Uterus (tissue), 4 donors: ENCODE data around the gene RBFOX1. TPM values are rescaled to one million over a fixed set of nuclear protein-coding genes. Genes with fewer than 3 reads are reported as not detected.

ENCODE experiments used
- DNase-seq, 2 donors: peaks; one replicate each; pipeline ENCODE4 v3.0.0-alpha.2; 2019 to 2020
- H3K27ac ChIP-seq, 2 donors: fragments of 200-600 bp; sonication (generic); 1 replicate in 1 of 2; 2 replicates in 1 of 2; pipeline ENCODE4 v1.5.1; 2016 to 2018
- H3K27me3 ChIP-seq, 2 donors: fragments of 200-600 bp; sonication (generic); one replicate each; pipeline ENCODE4 v1.5.1; 2018 to 2019; ENCODE audit warnings: control low read depth in 1 of 2
- H3K36me3 ChIP-seq, 2 donors: fragments of 200-600 bp; sonication (generic); one replicate each; pipeline ENCODE4 v1.5.1; 2019; ENCODE audit warnings: control low read depth in 1 of 2
- H3K4me1 ChIP-seq, 2 donors: fragments of 200-600 bp; sonication (generic); one replicate each; pipeline ENCODE4 v1.5.1; 2018 to 2019; ENCODE audit warnings: control low read depth in 1 of 2
- H3K4me3 ChIP-seq, 2 donors: fragments of 200-600 bp; sonication (generic); 1 replicate in 1 of 2; 2 replicates in 1 of 2; pipeline ENCODE4 v1.5.1; 2018 to 2019; ENCODE audit warnings: mild to moderate bottlenecking in 1 of 2
- H3K9me3 ChIP-seq, 2 donors: fragments of 200-600 bp; sonication (generic); one replicate each; pipeline ENCODE4 v1.5.1; 2019; ENCODE audit warnings: control low read depth in 1 of 2
- POLR2A ChIP-seq, 2 donors: fragments of 450-650 bp; IDR thresholded peaks; one replicate each; pipeline ENCODE4 v1.6.1; 2016; ENCODE audit warnings: antibody characterized with exemption in 2 of 2, mild to moderate bottlenecking in 1 of 2, moderate library complexity in 1 of 2
- intact Hi-C: fragments of 100-400 bp; cut with DNase I; formaldehyde crosslinking; loops from one replicate; pipeline ENCODE4 v1.15.1; 2023; ENCODE audit warnings: low total_unique reads
- total RNA-seq, 4 donors: library from RNA; depleted of rRNA in 3 of 4; stranded (reverse); fragments of >200 nt in 3 of 4; gene quantifications; one replicate each; pipeline versions ENCODE4 v1.1.0 to v1.2.4, GENCODE V29; 2014 to 2023
- TF ChIP-seq, protein P1 (sequence below), 4 experiments: fragments of 200-600 bp in 2 of 4; fragments of 450-650 bp in 2 of 4; sonication (generic) in 2 of 4; IDR thresholded peaks; one replicate each; pipeline ENCODE4 v1.5.1; 2016 to 2019; ENCODE audit warnings: antibody characterized with exemption in 4 of 4, mild to moderate bottlenecking in 2 of 4, moderate library complexity in 1 of 4
- donor health status: DM: yes; HTN: yes; CAD: no.

Gene RBFOX1
- total RNA-seq, 4 donors from 2014 or later = 0.55 TPM; not detected in 3

DNA sequence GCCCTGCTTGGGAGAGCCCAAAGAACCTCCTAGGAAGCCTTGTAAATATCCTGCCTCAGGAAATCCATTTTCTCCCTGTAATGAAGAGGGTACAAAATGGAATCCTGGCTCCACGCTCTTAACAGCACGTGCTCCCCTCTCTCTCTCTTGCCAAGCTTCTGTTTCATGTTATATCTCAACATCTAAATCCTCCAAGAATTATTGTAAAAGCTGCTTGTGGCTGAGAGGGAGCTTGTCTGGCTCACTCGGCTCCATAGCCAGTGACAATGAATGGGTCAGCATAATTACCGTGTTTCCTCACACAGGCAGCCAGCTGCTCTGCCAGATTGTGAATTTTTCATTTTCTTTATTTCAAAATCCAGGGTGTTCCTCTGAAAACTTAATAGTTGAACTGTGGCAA, 317.8 kb downstream of the RBFOX1 start:
- no peaks in the 10 kb centered on the region for H3K9me3 ChIP-seq
- no peaks in the 10 kb centered on the region for H3K4me1 ChIP-seq
- no peak for DNase-seq
- H3K4me3 ChIP-seq = no peak overlapping the region
- intact Hi-C loops = no loop called here
- TF ChIP-seq, protein P1, sequence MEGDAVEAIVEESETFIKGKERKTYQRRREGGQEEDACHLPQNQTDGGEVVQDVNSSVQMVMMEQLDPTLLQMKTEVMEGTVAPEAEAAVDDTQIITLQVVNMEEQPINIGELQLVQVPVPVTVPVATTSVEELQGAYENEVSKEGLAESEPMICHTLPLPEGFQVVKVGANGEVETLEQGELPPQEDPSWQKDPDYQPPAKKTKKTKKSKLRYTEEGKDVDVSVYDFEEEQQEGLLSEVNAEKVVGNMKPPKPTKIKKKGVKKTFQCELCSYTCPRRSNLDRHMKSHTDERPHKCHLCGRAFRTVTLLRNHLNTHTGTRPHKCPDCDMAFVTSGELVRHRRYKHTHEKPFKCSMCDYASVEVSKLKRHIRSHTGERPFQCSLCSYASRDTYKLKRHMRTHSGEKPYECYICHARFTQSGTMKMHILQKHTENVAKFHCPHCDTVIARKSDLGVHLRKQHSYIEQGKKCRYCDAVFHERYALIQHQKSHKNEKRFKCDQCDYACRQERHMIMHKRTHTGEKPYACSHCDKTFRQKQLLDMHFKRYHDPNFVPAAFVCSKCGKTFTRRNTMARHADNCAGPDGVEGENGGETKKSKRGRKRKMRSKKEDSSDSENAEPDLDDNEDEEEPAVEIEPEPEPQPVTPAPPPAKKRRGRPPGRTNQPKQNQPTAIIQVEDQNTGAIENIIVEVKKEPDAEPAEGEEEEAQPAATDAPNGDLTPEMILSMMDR (IDR thresholded peaks at IDR 0.05) = no peak
- no peak for TF ChIP-seq POLR2A (IDR thresholded peaks at IDR 0.05)
- H3K36me3 ChIP-seq = no peaks in the 10 kb centered on the region
- no peak overlapping the region for H3K27ac ChIP-seq
- no peaks in the 10 kb centered on the region for H3K27me3 ChIP-seq

DNA sequence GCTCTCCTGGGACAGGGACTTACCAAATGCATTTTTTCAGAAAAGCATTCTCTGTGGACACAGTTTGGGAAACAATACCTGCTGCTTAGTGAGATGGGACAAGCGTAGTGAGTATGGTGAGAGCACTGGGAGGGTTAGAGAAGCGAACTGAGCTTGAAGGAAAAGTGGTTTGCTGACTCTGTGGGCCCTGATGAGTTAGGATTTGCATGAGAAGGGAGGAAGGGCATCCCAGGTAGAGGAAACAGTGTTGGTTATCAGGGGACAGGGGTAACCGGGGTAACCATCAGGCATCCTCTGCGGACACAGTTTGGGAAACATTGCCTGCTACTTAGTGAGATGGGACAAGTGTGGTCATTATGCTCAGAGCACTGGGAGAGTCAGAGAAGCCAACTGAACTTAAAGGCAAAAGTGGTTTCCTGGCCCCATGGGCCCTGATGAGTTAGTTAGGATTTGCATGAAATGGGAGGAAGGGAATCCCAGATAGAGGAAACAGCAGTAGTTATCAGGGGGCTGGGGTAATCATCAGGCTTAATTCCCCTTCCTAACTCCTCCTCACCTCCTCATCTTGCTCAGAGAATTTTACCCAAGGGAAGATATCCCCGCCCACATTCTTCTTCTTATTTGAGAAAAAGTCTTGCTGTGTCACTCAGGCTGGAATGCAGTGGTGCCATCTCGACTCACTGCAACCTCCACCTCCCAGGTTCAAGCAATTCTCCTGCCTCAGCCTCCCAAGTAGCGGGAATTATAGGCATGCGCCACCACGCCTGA, 319.3 kb downstream of the RBFOX1 start:
- Histone ChIP-seq H3K27me3 (no peaks in the 10 kb centered on the region), H3K4me3 (no peak overlapping the region), H3K9me3 (no peaks in the 10 kb centered on the region), H3K36me3 (no peaks in the 10 kb centered on the region), H3K4me1 (no peaks in the 10 kb centered on the region), H3K27ac (no peak overlapping the region)
- intact Hi-C loops = no loop called here
- no peak for DNase-seq
- TF ChIP-seq, protein P1 (IDR thresholded peaks at IDR 0.05) = no peak
- no peak for TF ChIP-seq POLR2A (IDR thresholded peaks at IDR 0.05)

DNA sequence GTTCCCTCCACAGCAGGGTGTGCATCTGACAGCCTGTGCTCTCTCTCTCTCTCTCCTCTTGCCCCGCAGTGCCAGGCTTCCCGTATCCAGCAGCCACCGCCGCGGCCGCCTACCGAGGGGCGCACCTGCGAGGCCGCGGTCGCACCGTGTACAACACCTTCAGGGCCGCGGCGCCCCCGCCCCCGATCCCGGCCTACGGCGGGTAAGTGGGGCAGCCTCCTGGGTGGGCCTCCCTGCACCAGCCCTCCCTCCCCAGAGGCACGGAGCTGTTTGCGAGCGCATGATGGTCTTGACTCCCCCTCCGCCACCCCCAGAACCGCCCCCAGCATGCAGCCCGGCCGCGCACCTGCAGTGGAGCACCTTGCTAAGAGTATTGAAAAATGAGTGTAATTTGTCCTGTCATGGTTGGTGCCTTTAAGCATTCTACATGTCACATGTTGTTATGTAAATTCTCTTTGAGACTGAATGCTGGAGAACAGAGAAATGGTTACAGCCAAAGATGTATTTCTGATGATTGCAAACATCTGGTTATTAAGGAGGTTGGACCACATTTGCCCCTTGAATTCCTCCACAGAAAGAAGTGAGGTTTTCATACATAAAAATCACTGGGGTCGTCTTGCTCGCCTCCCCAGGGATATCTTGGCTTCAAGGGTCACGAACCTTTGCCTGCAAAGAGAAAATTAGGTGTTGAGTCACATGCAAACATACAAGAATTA, 321.3 kb downstream of the RBFOX1 start:
- DNase-seq = no peak
- intact Hi-C loops = no loop called here
- no peaks in the 10 kb centered on the region for H3K27me3 ChIP-seq
- H3K4me3 ChIP-seq = no peak overlapping the region
- H3K9me3 ChIP-seq = no peaks in the 10 kb centered on the region
- no peak overlapping the region for H3K27ac ChIP-seq
- no peaks in the 10 kb centered on the region for H3K4me1 ChIP-seq
- H3K36me3 ChIP-seq = no peaks in the 10 kb centered on the region
- TF ChIP-seq, protein P1 (IDR thresholded peaks at IDR 0.05) = no peak
- TF ChIP-seq POLR2A (IDR thresholded peaks at IDR 0.05) = no peak

DNA sequence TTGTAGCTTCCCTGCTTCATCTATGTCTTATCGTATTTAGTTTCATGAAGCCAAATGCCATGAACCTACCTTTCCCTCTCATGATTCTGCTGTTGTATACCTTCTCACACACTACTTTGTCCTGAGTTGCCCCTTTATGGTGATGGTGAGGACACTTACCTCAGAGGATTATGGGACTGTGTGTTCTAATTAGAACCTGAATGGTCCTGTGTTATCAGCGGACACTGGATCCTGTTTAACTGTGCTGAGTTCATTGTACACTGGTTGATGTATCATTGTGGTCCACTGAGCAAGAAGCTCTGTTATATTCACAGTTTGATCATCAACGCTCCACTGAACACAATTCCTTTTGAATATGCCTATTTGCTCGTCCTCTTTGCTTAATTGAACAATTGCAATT, 343.0 kb downstream of the RBFOX1 start:
- no peak overlapping the region for H3K4me3 ChIP-seq
- H3K27ac ChIP-seq = no peak overlapping the region
- no peaks in the 10 kb centered on the region for H3K27me3 ChIP-seq
- no peaks in the 10 kb centered on the region for H3K4me1 ChIP-seq
- H3K9me3 ChIP-seq = no peaks in the 10 kb centered on the region
- intact Hi-C loops = no loop called here
- no peaks in the 10 kb centered on the region for H3K36me3 ChIP-seq
- no peak for DNase-seq
- TF ChIP-seq, protein P1 (IDR thresholded peaks at IDR 0.05) = no peak
- no peak for TF ChIP-seq POLR2A (IDR thresholded peaks at IDR 0.05)

DNA sequence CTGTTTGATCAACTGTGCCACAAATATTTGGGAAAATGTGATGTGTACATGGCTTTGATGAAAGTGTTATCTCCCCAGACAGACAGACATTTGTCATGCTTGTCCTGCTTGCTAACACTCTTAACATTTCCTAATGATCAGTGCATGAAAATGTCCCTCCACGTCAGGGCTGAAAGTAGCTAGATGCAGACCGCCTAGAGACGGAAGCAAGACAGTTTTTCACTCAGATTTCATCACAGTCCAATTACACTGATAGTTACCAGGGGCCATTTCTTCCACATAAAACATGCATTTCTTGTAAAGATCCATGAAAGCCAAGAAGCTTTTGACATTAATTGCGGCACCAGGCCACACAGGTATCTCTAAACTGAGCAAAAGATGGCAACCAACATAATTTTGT, 347.7 kb downstream of the RBFOX1 start:
- Histone ChIP-seq H3K9me3 (no peaks in the 10 kb centered on the region), H3K27me3 (no peaks in the 10 kb centered on the region), H3K4me3 (no peak overlapping the region), H3K36me3 (no peaks in the 10 kb centered on the region), H3K4me1 (no peaks in the 10 kb centered on the region), H3K27ac (no peak overlapping the region)
- no peak for DNase-seq
- TF ChIP-seq POLR2A (IDR thresholded peaks at IDR 0.05) = no peak
- TF ChIP-seq, protein P1 (IDR thresholded peaks at IDR 0.05) = no peak
- intact Hi-C loops = no loop called here
